BLaER1 treated with 17β-estradiol and CSF1 and Interleukin-3, amounts not matched to agents 10 nM and 100 nM (cell line): ENCODE measurements around the gene CUX1.
A peak's percentile ranks its signal among the peaks of the same experiment; 100 is the strongest.

Source experiments
- H3K27ac ChIP-seq, 11 experiments: shearing (Covaris generic); formaldehyde crosslinking; 2 replicates each; pipeline ENCODE4 v1.8.1; 2022
- H3K27me3 ChIP-seq, 11 experiments: shearing (Covaris generic); formaldehyde crosslinking; 2 replicates each; pipeline ENCODE4 v1.8.1; 2022
- H3K36me3 ChIP-seq, 11 experiments: shearing (Covaris generic); formaldehyde crosslinking; 2 replicates each; pipeline ENCODE4 v1.8.1; 2022
- H3K4me1 ChIP-seq, 10 experiments: shearing (Covaris generic); formaldehyde crosslinking; 2 replicates each; pipeline ENCODE4 v1.8.1; 2022
- H3K4me2 ChIP-seq, 11 experiments: shearing (Covaris generic); formaldehyde crosslinking; 2 replicates each; pipeline ENCODE4 v1.8.1; 2022
- H3K4me3 ChIP-seq, 10 experiments: shearing (Covaris generic); formaldehyde crosslinking; 2 replicates each; pipeline ENCODE4 v1.8.1; 2022
- H3K9ac ChIP-seq, 11 experiments: shearing (Covaris generic); formaldehyde crosslinking; 2 replicates each; pipeline ENCODE4 v1.8.1; 2022
- H3K9me3 ChIP-seq, 11 experiments: shearing (Covaris generic); formaldehyde crosslinking; replicated peaks in 1 of 11; 2 replicates each; pipeline ENCODE4 v1.8.1; 2022
- H4K20me1 ChIP-seq, 11 experiments: shearing (Covaris generic); formaldehyde crosslinking; 2 replicates each; pipeline ENCODE4 v1.8.1; 2022
- Cebpa-rat ChIP-seq, 11 experiments: shearing (Covaris generic); IDR thresholded peaks; 2 replicates each; pipeline ENCODE4 v1.8.1; 2022

The CUX1 gene

DNA sequence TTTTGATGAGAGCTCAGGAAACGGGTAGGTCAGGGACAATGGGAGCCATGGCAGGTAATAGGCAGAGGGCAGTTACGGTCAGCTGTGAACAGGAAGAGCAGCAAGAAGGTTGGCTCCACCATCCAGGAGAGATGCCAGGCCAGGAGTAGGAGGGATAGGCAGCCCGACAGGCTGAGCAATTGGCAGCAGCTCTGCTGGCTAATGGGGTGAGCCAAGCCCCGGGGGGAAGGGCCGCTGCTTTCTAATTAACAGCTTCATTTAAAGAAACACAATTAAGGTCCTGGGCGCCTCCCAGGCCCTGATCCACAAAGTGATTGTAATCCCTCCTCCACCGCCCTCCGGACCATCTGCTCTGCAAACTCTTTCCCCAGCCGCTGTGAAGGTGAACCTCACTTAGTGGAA, 493.0 kb downstream of the CUX1 start:
- H3K27me3 ChIP-seq, result no peaks in the 10 kb centered on the region
- H3K9me3 ChIP-seq, result no peaks in the 10 kb centered on the region
- peak overlapping the region in 3 of 11 experiments; percentile 1 to 43 (median 2); a peak in 5 of 22 replicates for H3K9ac ChIP-seq
- H3K4me3 ChIP-seq, result no peak overlapping the region
- H4K20me1 ChIP-seq, result peaks cover 0 to 19% (median 0%) of the 10 kb centered on the region in 11 experiments; a peak in 4 of 22 replicates
- H3K4me1 ChIP-seq, result peaks cover 49 to 82% (median 72%) of the 10 kb centered on the region in 10 experiments
- peaks cover 38 to 74% (median 56%) of the 10 kb centered on the region in 11 experiments for H3K36me3 ChIP-seq
- H3K27ac ChIP-seq, result peak overlapping the region in 8 of 11 experiments; percentile 1 to 98 (median 50); a peak in 10 of 22 replicates
- H3K4me2 ChIP-seq, result peak overlapping the region in 3 of 11 experiments; percentile 1 to 15 (median 4); a peak in 2 of 22 replicates
- no peak for TF ChIP-seq Cebpa-rat (IDR thresholded peaks at IDR 0.05)

DNA sequence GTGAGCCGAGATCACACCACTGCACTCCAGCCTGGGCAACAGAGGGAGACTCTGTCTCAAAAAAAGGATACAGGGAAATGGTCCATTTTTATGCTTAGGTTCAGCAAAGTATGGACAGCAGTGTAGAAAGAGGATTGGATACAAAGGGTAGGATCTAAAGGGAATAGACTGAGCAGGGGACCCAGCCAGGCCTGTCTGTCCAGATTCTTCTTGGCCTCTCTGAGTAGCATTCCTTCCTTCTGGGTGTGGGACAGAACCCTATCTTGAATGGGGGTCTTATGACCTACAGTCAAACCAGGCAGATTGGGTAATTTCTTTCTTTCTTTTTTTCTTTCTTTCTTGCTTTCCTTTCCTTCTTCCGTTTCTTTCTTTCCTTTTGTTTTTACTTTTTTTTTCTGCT, 494.9 kb downstream of the CUX1 start:
- no peak for TF ChIP-seq Cebpa-rat (IDR thresholded peaks at IDR 0.05)
- H3K36me3 ChIP-seq, result peaks cover 43 to 91% (median 69%) of the 10 kb centered on the region in 11 experiments
- no peaks in the 10 kb centered on the region for H3K27me3 ChIP-seq
- H3K4me2 ChIP-seq, result peak overlapping the region; percentile 27 to 92 (median 76); a peak in 20 of 22 replicates
- H3K4me1 ChIP-seq, result peaks cover 30 to 63% (median 55%) of the 10 kb centered on the region in 10 experiments
- peaks cover 0 to 34% (median 0%) of the 10 kb centered on the region in 11 experiments; a peak in 6 of 22 replicates for H4K20me1 ChIP-seq
- no peaks in the 10 kb centered on the region for H3K9me3 ChIP-seq
- H3K4me3 ChIP-seq, result no peak overlapping the region; a peak in 1 of 20 replicates
- peak overlapping the region in 9 of 11 experiments; percentile 4 to 97 (median 57); a peak in 16 of 22 replicates for H3K27ac ChIP-seq
- peak overlapping the region in 8 of 11 experiments; percentile 20 to 66 (median 51); a peak in 14 of 22 replicates for H3K9ac ChIP-seq

DNA sequence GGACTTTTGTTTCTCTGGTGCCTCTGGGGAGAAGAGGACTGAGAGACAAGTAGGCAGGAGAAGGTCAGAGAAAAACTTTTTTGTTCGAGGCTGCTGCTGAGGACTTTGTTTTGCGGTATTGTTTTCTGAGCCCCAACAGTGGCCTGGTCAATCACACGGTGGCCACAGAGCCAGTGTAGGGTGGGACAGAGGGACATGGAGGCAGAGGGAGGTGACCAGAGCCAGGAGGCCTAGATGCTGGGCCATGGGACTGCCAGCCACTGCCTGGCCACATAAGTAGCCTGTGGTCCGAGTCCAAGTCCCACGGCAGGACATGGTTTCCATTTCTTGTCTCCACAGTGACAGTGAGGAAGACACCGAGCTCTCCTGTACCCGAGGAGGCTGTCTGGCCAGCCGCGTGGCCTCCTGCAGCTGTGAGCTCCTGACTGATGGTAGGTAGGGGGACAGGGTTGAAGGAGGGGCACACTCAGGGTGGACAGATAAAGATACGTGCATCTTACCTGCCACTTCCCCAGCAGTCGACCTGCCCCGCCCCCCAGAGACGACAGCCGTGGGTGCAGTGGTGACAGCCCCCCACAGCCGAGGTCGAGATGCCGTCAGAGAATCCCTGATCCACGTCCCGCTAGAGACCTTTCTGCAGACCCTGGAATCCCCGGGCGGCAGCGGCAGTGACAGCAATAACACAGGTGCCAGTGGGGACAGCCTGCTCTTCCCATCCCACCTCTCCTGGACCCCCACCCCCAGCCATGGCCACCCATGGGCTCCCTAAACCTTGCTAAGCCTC, 496.8 kb downstream of the CUX1 start:
- TF ChIP-seq Cebpa-rat (IDR thresholded peaks at IDR 0.05), result no peak
- Histone ChIP-seq H3K27ac (peak overlapping the region in 6 of 11 experiments; percentile 33 to 97 (median 64); a peak in 12 of 22 replicates), H3K27me3 (no peaks in the 10 kb centered on the region), H3K9ac (peak overlapping the region in 5 of 11 experiments; percentile 12 to 62 (median 36); a peak in 4 of 22 replicates), H3K4me1 (peaks cover 16 to 59% (median 48%) of the 10 kb centered on the region in 10 experiments; a peak in 19 of 20 replicates), H3K4me3 (no peak overlapping the region), H3K36me3 (peaks cover 56 to 95% (median 76%) of the 10 kb centered on the region in 11 experiments), H3K9me3 (no peaks in the 10 kb centered on the region), H4K20me1 (peaks cover 0 to 52% (median under 1%) of the 10 kb centered on the region in 11 experiments; a peak in 7 of 22 replicates), H3K4me2 (no peak overlapping the region; a peak in 2 of 22 replicates)

DNA sequence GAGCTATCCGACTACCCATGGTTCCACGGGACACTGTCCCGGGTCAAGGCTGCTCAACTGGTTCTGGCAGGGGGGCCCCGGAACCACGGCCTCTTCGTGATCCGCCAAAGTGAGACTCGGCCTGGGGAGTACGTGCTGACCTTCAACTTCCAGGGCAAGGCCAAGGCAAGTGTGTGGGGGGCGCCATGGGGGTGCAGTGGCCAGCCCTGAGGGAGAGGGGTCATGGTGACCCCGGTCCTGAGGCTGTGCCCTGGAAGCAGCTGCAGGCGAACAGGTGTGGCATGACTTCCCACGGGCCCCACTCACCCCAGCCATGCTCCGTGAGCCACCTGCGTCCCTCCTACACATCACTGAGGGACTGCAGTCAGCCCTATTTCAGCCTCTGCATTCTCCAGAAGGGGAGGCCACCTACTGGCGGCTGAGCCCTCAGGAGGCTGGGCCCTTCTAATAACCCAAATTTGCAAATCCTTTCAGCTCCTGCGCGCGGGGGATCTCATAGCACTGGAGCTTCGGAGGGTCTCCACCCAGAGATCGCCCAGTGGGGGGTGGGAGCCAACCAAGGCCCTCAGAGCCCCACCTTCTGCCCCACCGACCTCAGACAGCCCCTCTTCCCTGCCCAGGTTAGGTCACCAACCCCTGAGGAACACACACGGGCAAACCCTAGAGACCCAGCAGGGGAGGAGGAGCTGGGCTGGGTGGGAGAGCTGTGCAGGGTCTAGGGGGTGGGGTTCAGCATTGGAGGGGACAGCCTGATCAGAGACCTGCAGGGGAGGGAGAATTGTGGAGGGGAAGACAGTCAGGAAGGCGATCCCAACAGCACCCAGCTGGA, 500.0 kb downstream of the CUX1 start:
- H3K4me1 ChIP-seq, result peaks cover 19 to 64% (median 53%) of the 10 kb centered on the region in 10 experiments
- peaks cover 0 to 15% (median 12%) of the 10 kb centered on the region in 11 experiments; a peak in 11 of 22 replicates for H3K27me3 ChIP-seq
- peaks cover 46 to 86% (median 61%) of the 10 kb centered on the region in 11 experiments for H3K36me3 ChIP-seq
- H3K4me2 ChIP-seq, result no peak overlapping the region
- no peaks in the 10 kb centered on the region for H3K9me3 ChIP-seq
- no peak overlapping the region; a peak in 1 of 22 replicates for H3K9ac ChIP-seq
- no peak for TF ChIP-seq Cebpa-rat (IDR thresholded peaks at IDR 0.05)
- H3K27ac ChIP-seq, result no peak overlapping the region
- H3K4me3 ChIP-seq, result no peak overlapping the region
- peaks cover 0 to 70% (median 11%) of the 10 kb centered on the region in 11 experiments; a peak in 15 of 22 replicates for H4K20me1 ChIP-seq

DNA sequence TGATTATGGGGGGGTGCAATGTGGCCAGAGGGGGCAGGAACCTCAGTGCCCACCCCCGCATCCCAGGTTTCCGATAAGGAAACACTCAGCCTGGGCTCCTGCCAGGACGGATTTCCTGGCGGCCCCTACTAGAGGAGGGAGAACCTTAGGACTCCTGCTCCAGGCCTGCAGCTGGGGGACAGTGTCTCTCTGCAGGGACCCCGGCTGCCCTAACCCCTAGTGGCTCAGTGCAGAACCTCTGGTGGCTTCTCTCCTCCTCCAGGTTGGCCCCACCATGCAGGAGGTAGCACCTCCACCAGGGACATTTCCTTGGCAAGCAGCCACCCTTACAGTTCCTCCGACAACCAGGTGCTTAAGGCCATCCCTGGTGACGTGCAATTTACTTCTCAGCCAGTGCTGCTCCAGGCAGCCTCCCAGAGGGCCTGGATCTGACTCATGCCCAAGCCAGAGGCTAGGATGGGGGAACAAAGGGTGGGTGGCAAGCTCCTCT, 501.1 kb downstream of the CUX1 start:
- peaks cover 0 to 15% (median 12%) of the 10 kb centered on the region in 11 experiments; a peak in 11 of 22 replicates for H3K27me3 ChIP-seq
- peak overlapping the region in 1 of 11 experiments; percentile 25; a peak in 1 of 22 replicates for H3K27ac ChIP-seq
- H3K36me3 ChIP-seq, result peaks cover 46 to 79% (median 61%) of the 10 kb centered on the region in 11 experiments
- no peak overlapping the region for H3K4me3 ChIP-seq
- peaks cover 14 to 62% (median 50%) of the 10 kb centered on the region in 10 experiments for H3K4me1 ChIP-seq
- H3K9ac ChIP-seq, result peak overlapping the region in 1 of 11 experiments; percentile 31; a peak in 1 of 22 replicates
- no peak for TF ChIP-seq Cebpa-rat (IDR thresholded peaks at IDR 0.05)
- peak overlapping the region in 4 of 11 experiments; percentile 18 to 85 (median 48); a peak in 3 of 22 replicates for H3K4me2 ChIP-seq
- peaks cover 0 to 67% (median 11%) of the 10 kb centered on the region in 11 experiments; a peak in 15 of 22 replicates for H4K20me1 ChIP-seq
- no peaks in the 10 kb centered on the region for H3K9me3 ChIP-seq

- no peak for TF ChIP-seq Cebpa-rat (IDR thresholded peaks at IDR 0.05)
- Histone ChIP-seq H4K20me1 (peaks cover 0 to 60% (median 11%) of the 10 kb centered on the region in 11 experiments; a peak in 15 of 22 replicates), H3K4me3 (no peak overlapping the region), H3K27ac (no peak overlapping the region), H3K9ac (no peak overlapping the region; a peak in 1 of 22 replicates), H3K4me2 (peak overlapping the region in 8 of 11 experiments; percentile 32 to 85 (median 56); a peak in 11 of 22 replicates), H3K4me1 (peaks cover 14 to 60% (median 47%) of the 10 kb centered on the region in 10 experiments), H3K27me3 (peaks cover 0 to 15% (median 12%) of the 10 kb centered on the region in 11 experiments; a peak in 11 of 22 replicates), H3K36me3 (peaks cover 36 to 68% (median 49%) of the 10 kb centered on the region in 11 experiments), H3K9me3 (no peaks in the 10 kb centered on the region)
These were observed 502.2 kb downstream of the CUX1 start for GRCh38 chr7:102319671-102320070.

DNA sequence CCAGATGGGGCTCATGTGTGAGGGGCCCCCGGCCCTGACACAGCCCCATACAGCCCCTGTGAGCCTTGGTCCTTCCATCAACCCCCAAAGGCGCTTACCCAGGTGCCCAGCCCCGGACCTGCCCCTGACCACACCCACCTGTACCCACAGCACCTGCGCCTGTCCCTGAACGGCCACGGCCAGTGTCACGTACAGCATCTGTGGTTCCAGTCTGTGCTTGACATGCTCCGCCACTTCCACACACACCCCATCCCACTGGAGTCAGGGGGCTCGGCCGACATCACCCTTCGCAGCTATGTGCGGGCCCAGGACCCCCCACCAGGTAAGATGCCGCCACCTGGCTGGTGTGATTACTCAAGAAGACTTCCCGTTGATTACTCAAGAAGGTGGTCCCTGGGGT, 502.8 kb downstream of the CUX1 start:
- Histone ChIP-seq H3K9me3 (no peaks in the 10 kb centered on the region), H3K4me3 (no peak overlapping the region), H3K4me1 (peaks cover 14 to 60% (median 47%) of the 10 kb centered on the region in 10 experiments), H3K4me2 (peak overlapping the region in 8 of 11 experiments; percentile 31 to 85 (median 56); a peak in 14 of 22 replicates), H3K9ac (no peak overlapping the region), H3K27me3 (peaks cover 0 to 15% (median 12%) of the 10 kb centered on the region in 11 experiments; a peak in 11 of 22 replicates), H3K27ac (no peak overlapping the region), H4K20me1 (peaks cover 0 to 60% (median 11%) of the 10 kb centered on the region in 11 experiments; a peak in 15 of 22 replicates), H3K36me3 (peaks cover 31 to 63% (median 44%) of the 10 kb centered on the region in 11 experiments)
- no peak for TF ChIP-seq Cebpa-rat (IDR thresholded peaks at IDR 0.05)
